IMR-90 (cell line): Measurements from ENCODE around the gene RAB3C. TPM values are rescaled to one million over a fixed set of nuclear protein-coding genes. Genes with fewer than 3 reads are reported as not detected.
A peak's percentile ranks its signal among the peaks of the same experiment; 100 is the strongest.

Experiments
- ATAC-seq: fragments of 200-7000 bp; cut with Tn5 transposase; 2 replicates; pipeline ENCODE4 v1.9.1; 2020; ENCODE audit warnings: low read depth, mild to moderate bottlenecking, moderate library complexity
- BruUV-seq: library from RNA; stranded (reverse); fragments of 400-500 nt; replicated peaks from 2 replicates; lab custom pipeline; 2021; lab: Mats Ljungman, UMichigan
- CTCF ChIA-PET: fragments of 300-600 bp; formaldehyde crosslinking; extraction: SDS; loops from one replicate; lab custom pipeline; 2021; ENCODE audit warnings: antibody characterized with exemption; lab: Yijun Ruan, JAX
- POLR2A ChIA-PET: fragments of 300-600 bp; sonication (Branson Sonifier 250); formaldehyde crosslinking; loops from one replicate; lab custom pipeline; 2022; ENCODE audit warnings: antibody characterized with exemption; ENCODE audit not compliant: unreplicated experiment; lab: Charles Lee
- DNase-seq: peaks from one replicate; pipeline ENCODE4 v3.0.0; 2013
- H2AFZ ChIP-seq: replicated peaks from 2 replicates; pipeline ENCODE3; 2013; ENCODE audit warnings: low read length, mild to moderate bottlenecking; ENCODE audit not compliant: poor library complexity
- H2AK5ac ChIP-seq: 2 replicates; pipeline ENCODE4 v1.6.1; 2013; ENCODE audit warnings: low read depth, low read length, inconsistent platforms
- H2AK9ac ChIP-seq: replicated peaks from 2 replicates; pipeline ENCODE3; 2013; ENCODE audit warnings: mild to moderate bottlenecking, low read depth, low read length, moderate library complexity; ENCODE audit not compliant: poor library complexity
- H2BK120ac ChIP-seq: 2 replicates; pipeline ENCODE4 v1.6.1; 2013; ENCODE audit warnings: low read depth, low read length, inconsistent platforms
- H2BK15ac ChIP-seq: 3 replicates; pipeline ENCODE4 v1.6.1; 2013; ENCODE audit warnings: low read depth, low read length, inconsistent platforms
- H2BK20ac ChIP-seq: 2 replicates; pipeline ENCODE4 v1.6.1; 2013; ENCODE audit warnings: low read depth, mild to moderate bottlenecking, inconsistent platforms, low read length, moderate library complexity
- H2BK5ac ChIP-seq: 2 replicates; pipeline ENCODE4 v1.6.1; 2013; ENCODE audit warnings: mild to moderate bottlenecking, low read depth, low read length, inconsistent platforms; ENCODE audit not compliant: poor library complexity, severe bottlenecking
- H3K14ac ChIP-seq: replicated peaks from 2 replicates; pipeline ENCODE4 v1.6.1; 2013; ENCODE audit warnings: low read depth, low read length, inconsistent platforms
- H3K18ac ChIP-seq: 2 replicates; pipeline ENCODE4 v1.6.1; 2013; ENCODE audit warnings: low read depth, low read length, control low read depth
- H3K23ac ChIP-seq: 2 replicates; pipeline ENCODE4 v1.6.1; 2013; ENCODE audit warnings: low read depth, low read length, inconsistent platforms
- H3K27ac ChIP-seq: 2 replicates; pipeline ENCODE4 v1.5.1; 2013; ENCODE audit warnings: mild to moderate bottlenecking, control low read depth, low read length; ENCODE audit not compliant: insufficient read depth
- H3K27me3 ChIP-seq: 2 replicates; pipeline ENCODE4 v1.6.1; 2013; ENCODE audit warnings: low read length; ENCODE audit not compliant: control insufficient read depth, insufficient read depth
- H3K36me3 ChIP-seq: 2 replicates; pipeline ENCODE4 v1.6.1; 2013; ENCODE audit warnings: low read length, mixed read lengths; ENCODE audit not compliant: control insufficient read depth, insufficient read depth
- H3K4ac ChIP-seq: 2 replicates; pipeline ENCODE4 v1.6.1; 2013; ENCODE audit warnings: low read depth, low read length, inconsistent platforms
- H3K4me1 ChIP-seq: 2 replicates; pipeline ENCODE4 v1.6.1; 2013; ENCODE audit warnings: low read length, mixed read lengths; ENCODE audit not compliant: control insufficient read depth, insufficient read depth
- H3K4me2 ChIP-seq: 2 replicates; pipeline ENCODE4 v1.6.1; 2013; ENCODE audit warnings: low read depth, mild to moderate bottlenecking, control low read depth, low read length, moderate library complexity
- H3K4me3 ChIP-seq: 2 replicates; pipeline ENCODE4 v1.5.1; 2013; ENCODE audit warnings: low read depth, mild to moderate bottlenecking, control low read depth, low read length, moderate library complexity; ENCODE audit not compliant: insufficient read depth
- H3K56ac ChIP-seq: 2 replicates; pipeline ENCODE4 v1.6.1; 2013; ENCODE audit warnings: low read length, inconsistent platforms; ENCODE audit not compliant: insufficient read depth; ENCODE audit errors: extremely low read depth
- H3K79me1 ChIP-seq, 2 experiments: 2 replicates each; pipeline ENCODE4 v1.6.1; 2013; ENCODE audit warnings: low read length in 2 of 2, inconsistent platforms in 1 of 2, low read depth in 1 of 2
- H3K9ac ChIP-seq: 2 replicates; pipeline ENCODE4 v1.6.1; 2013; ENCODE audit warnings: low read depth, low read length, control low read depth
- H3K9me1 ChIP-seq: 2 replicates; pipeline ENCODE4 v1.6.1; 2013; ENCODE audit warnings: low read length, inconsistent platforms; ENCODE audit not compliant: insufficient read depth
- H3K9me3 ChIP-seq: 2 replicates; pipeline ENCODE4 v1.6.1; 2013; ENCODE audit warnings: low read length; ENCODE audit not compliant: control insufficient read depth, insufficient read depth
- H4K20me1 ChIP-seq: 2 replicates; pipeline ENCODE4 v1.6.1; 2013; ENCODE audit warnings: low read length, inconsistent platforms; ENCODE audit not compliant: insufficient read depth
- H4K5ac ChIP-seq: 2 replicates; pipeline ENCODE4 v1.6.1; 2013; ENCODE audit warnings: mild to moderate bottlenecking, low read depth, low read length, control low read depth
- H4K8ac ChIP-seq, 2 experiments: 2 replicates each; pipeline ENCODE4 v1.6.1; 2013; ENCODE audit warnings: low read depth in 2 of 2, low read length in 2 of 2, control low read depth in 1 of 2, inconsistent platforms in 1 of 2
- H4K91ac ChIP-seq: 2 replicates; pipeline ENCODE4 v1.6.1; 2013; ENCODE audit warnings: low read depth, low read length, inconsistent platforms; ENCODE audit not compliant: insufficient read depth
- BHLHE40 ChIP-seq: fragments of 150-350 bp; IDR thresholded peaks from 2 replicates; pipeline ENCODE4 v1.6.1; 2016; ENCODE audit warnings: mild to moderate bottlenecking, low read depth, low read length
- CEBPB ChIP-seq: IDR thresholded peaks from 2 replicates; pipeline ENCODE4 v1.6.1; 2012; ENCODE audit warnings: low read depth, low read length, improper control_type of control experiment
- CHD1 ChIP-seq: IDR thresholded peaks from 2 replicates; pipeline ENCODE4 v1.6.1; 2012; ENCODE audit warnings: low read depth, low read length, improper control_type of control experiment
- FOS ChIP-seq: fragments of 150-350 bp; IDR thresholded peaks from 2 replicates; pipeline ENCODE4 v1.6.1; 2016; ENCODE audit warnings: low read depth, low read length
- MAFK ChIP-seq: IDR thresholded peaks from 2 replicates; pipeline ENCODE4 v1.6.1; 2012; ENCODE audit warnings: low read depth, low read length, improper control_type of control experiment
- MAZ ChIP-seq: IDR thresholded peaks from 2 replicates; pipeline ENCODE4 v1.6.1; 2012; ENCODE audit warnings: low read depth, mild to moderate bottlenecking, low read length, improper control_type of control experiment, moderate library complexity, borderline replicate concordance
- NFE2L2 ChIP-seq: fragments of 150-350 bp; IDR thresholded peaks from 2 replicates; pipeline ENCODE4 v1.6.1; 2016; ENCODE audit warnings: low read depth, mild to moderate bottlenecking, low read length
- POLR2A ChIP-seq: IDR thresholded peaks from 2 replicates; pipeline ENCODE4 v1.6.1; 2012; ENCODE audit warnings: mild to moderate bottlenecking, low read depth, low read length
- RCOR1 ChIP-seq: IDR thresholded peaks from 2 replicates; pipeline ENCODE4 v1.6.1; 2012; ENCODE audit warnings: mild to moderate bottlenecking, low read length, improper control_type of control experiment; ENCODE audit not compliant: insufficient replicate concordance
- RFX5 ChIP-seq: IDR thresholded peaks from 2 replicates; pipeline ENCODE4 v1.8.0; 2012; ENCODE audit warnings: low read depth, mild to moderate bottlenecking, low read length, moderate library complexity
- SMC3 ChIP-seq: fragments of 150-350 bp; IDR thresholded peaks from 2 replicates; pipeline ENCODE4 v1.6.1; 2016; ENCODE audit warnings: low read depth, mild to moderate bottlenecking, antibody characterized with exemption, low read length, moderate library complexity
- WGBS, 2 experiments: methylation state at CpG; one replicate each; pipeline versions ENCODE4 v1.1.5 to v1.1.7; 2013; ENCODE audit warnings: missing lambda C conversion rate in 2 of 2; ENCODE audit not compliant: insufficient read length in 1 of 2; ENCODE audit errors: extremely low coverage in 2 of 2; 5-methylcytosine and 5-hydroxymethylcytosine counted together
- dilution Hi-C: fragments of 300-500 bp; cut with HindIII; formaldehyde crosslinking; loops from one replicate; pipeline ENCODE4 v1.14.3; 2018; ENCODE audit warnings: low sequenced_read_pairs; ENCODE audit not compliant: unreplicated experiment
- in situ Hi-C: fragments of 300-500 bp; cut with MboI; formaldehyde crosslinking; loops from 3 replicates; pipeline ENCODE4 v1.14.3; 2019; ENCODE audit warnings: low sequenced_read_pairs, inconsistent platforms, mixed read lengths
- intact Hi-C: fragments of 100-400 bp; cut with micrococcal nuclease; formaldehyde crosslinking; loops from 2 replicates; pipeline ENCODE4 v1.10.0; 2022
- polyA plus RNA-seq, 3 experiments: library from polyadenylated mRNA; depleted of rRNA; stranded (reverse); fragments of >200 nt; gene quantifications; 2 replicates each; pipeline ENCODE4 v1.2.3, GENCODE V29; 2012; ENCODE audit warnings: low replicate concordance in 1 of 3
- total RNA-seq: library from RNA; depleted of rRNA; stranded (reverse); fragments of >200 nt; gene quantifications from 2 replicates; pipeline ENCODE4 v1.2.3, GENCODE V29; 2012
- TF ChIP-seq, protein P1 (sequence below): conservative IDR thresholded peaks from 2 replicates; pipeline ENCODE4 v1.5.1; 2012; ENCODE audit warnings: mild to moderate bottlenecking, low read depth, low read length, improper control_type of control experiment
- TF ChIP-seq, protein P2 (sequence below): fragments of 150-350 bp; IDR thresholded peaks from 2 replicates; pipeline ENCODE4 v1.6.1; 2016; ENCODE audit warnings: low read depth, mild to moderate bottlenecking, low read length, moderate library complexity, borderline replicate concordance

Gene RAB3C
- total and polyA plus RNA-seq, 2 of the 4 experiments (the other 2 are of a cell fraction), result not detected

DNA sequence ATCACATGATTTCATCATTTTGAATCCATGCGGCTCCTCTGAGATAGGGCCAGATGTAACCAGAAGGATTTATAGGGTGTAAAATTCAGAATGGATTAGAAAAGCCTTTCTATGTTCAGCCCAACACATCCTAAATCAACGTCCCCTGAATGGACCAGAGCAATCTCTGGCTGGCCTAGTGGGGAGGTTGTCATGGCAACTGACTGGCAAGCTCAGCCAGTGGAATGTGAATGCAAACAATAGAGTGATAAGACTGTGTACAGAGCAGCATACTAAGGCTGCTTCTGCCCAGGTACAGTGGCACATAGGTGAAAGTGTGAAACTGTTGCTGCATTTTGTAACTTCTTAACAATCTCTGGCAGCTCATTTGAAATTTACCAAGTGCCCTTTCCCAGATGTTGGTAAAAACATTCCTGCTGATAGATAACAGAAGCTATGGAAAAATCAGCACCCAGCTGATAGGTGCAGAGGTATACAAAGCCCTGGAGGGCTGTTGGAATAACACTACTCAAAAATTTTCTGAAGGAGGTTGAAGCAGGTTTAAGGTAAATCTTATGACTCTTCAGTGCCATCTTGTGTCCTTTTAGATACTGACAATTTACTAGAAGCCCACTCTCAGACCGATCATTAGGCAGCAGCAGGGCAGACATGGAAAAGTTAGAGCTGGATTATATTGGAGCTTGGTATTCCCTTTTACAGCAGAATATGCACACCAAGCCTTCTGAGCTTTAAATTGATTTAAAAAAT is 267.2 kb downstream of the RAB3C start (continued):
- peak; percentile 26; the same call in 1 of the 2 replicates for TF ChIP-seq SMC3

DNA sequence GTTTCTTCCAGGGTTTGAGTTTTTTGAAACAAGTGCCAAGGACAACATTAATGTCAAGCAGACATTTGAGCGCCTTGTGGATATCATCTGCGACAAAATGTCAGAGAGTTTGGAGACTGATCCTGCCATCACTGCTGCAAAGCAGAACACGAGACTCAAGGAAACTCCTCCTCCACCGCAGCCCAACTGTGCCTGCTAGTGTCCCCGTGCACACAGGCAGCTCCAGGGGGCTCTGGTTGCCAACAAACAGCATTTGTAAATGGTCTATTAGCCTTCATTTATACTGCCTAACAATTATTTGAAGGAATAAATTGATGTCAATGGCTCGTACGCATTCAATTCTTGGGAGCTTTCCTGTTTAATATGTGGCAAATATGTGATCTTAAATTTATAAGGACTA is 268.3 kb downstream of the RAB3C start:
- H2BK15ac ChIP-seq, result no peak overlapping the region
- H3K9me1 ChIP-seq, result no peaks in the 10 kb centered on the region
- no peak for ATAC-seq
- no peak for DNase-seq
- no peak overlapping the region for H4K91ac ChIP-seq
- H3K4ac ChIP-seq, result no peak overlapping the region
- no peak overlapping the region for H3K27ac ChIP-seq
- H3K14ac ChIP-seq, result no peak overlapping the region
- H3K4me3 ChIP-seq, result no peak overlapping the region
- dilution Hi-C loops, result no loop called here
- no peak overlapping the region for H3K23ac ChIP-seq
- no peak overlapping the region for H2AFZ ChIP-seq
- no peak overlapping the region for H3K4me2 ChIP-seq
- BruUV-seq, result no TSS peak
- H2BK20ac ChIP-seq, result no peak overlapping the region
- no peak overlapping the region for H2BK120ac ChIP-seq
- POLR2A ChIA-PET, result no interaction called here
- no peak overlapping the region for H2AK9ac ChIP-seq
- no CpG with 5 or more reads among the region's 7 CpGs for WGBS, 2 experiments
- no peak overlapping the region for H2AK5ac ChIP-seq
- in situ Hi-C loops, result no loop called here
- H3K27me3 ChIP-seq, result peaks cover 7% of the 10 kb centered on the region
- no peaks in the 10 kb centered on the region for H3K9me3 ChIP-seq
- no peaks in the 10 kb centered on the region for H3K36me3 ChIP-seq
- no peak overlapping the region for H4K5ac ChIP-seq
- H3K4me1 ChIP-seq, result no peaks in the 10 kb centered on the region
- no peak overlapping the region for H3K18ac ChIP-seq
- CTCF ChIA-PET, result interaction anchor here (1.0 kb wide), 1 partner anchor 374 kb away, joined by 3 read pairs; no protein-coding TSS in a partner anchor
- no peaks in the 10 kb centered on the region for H3K79me1 ChIP-seq
- intact Hi-C loops, result loop anchor here (5.0 kb wide), 1 partner anchor 374 kb away; no protein-coding TSS in a partner anchor
- H4K20me1 ChIP-seq, result no peaks in the 10 kb centered on the region
- H3K9ac ChIP-seq, result no peak overlapping the region
- H4K8ac ChIP-seq, result no peak overlapping the region
- H3K56ac ChIP-seq, result no peak overlapping the region
- no peak overlapping the region for H2BK5ac ChIP-seq
- TF ChIP-seq POLR2A (no peak), MAFK (no peak), NFE2L2 (no peak), FOS (no peak), CEBPB (no peak), BHLHE40 (no peak), CHD1 (no peak), MAZ (no peak), RFX5 (no peak), RCOR1 (no peak)
- TF ChIP-seq, protein P1, sequence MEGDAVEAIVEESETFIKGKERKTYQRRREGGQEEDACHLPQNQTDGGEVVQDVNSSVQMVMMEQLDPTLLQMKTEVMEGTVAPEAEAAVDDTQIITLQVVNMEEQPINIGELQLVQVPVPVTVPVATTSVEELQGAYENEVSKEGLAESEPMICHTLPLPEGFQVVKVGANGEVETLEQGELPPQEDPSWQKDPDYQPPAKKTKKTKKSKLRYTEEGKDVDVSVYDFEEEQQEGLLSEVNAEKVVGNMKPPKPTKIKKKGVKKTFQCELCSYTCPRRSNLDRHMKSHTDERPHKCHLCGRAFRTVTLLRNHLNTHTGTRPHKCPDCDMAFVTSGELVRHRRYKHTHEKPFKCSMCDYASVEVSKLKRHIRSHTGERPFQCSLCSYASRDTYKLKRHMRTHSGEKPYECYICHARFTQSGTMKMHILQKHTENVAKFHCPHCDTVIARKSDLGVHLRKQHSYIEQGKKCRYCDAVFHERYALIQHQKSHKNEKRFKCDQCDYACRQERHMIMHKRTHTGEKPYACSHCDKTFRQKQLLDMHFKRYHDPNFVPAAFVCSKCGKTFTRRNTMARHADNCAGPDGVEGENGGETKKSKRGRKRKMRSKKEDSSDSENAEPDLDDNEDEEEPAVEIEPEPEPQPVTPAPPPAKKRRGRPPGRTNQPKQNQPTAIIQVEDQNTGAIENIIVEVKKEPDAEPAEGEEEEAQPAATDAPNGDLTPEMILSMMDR, result no peak
- TF ChIP-seq, protein P2, sequence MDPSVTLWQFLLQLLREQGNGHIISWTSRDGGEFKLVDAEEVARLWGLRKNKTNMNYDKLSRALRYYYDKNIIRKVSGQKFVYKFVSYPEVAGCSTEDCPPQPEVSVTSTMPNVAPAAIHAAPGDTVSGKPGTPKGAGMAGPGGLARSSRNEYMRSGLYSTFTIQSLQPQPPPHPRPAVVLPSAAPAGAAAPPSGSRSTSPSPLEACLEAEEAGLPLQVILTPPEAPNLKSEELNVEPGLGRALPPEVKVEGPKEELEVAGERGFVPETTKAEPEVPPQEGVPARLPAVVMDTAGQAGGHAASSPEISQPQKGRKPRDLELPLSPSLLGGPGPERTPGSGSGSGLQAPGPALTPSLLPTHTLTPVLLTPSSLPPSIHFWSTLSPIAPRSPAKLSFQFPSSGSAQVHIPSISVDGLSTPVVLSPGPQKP, result no peak
